DND-41 (cell line): ENCODE results near the gene ULBP2.

Experiments used
- CTCF ChIP-seq: IDR thresholded peaks from 2 replicates; pipeline ENCODE4 v1.5.1; 2012; ENCODE audit warnings: borderline replicate concordance, low read length, moderate library complexity, mild to moderate bottlenecking; ENCODE audit not compliant: poor library complexity, severe bottlenecking; ENCODE audit errors: extremely low read depth
- EZH2 ChIP-seq: IDR thresholded peaks from 3 replicates; pipeline ENCODE4 v1.6.1; 2012; ENCODE audit warnings: borderline replicate concordance, low read depth, mild to moderate bottlenecking, moderate library complexity, low read length, inconsistent platforms; ENCODE audit not compliant: severe bottlenecking

- TF ChIP-seq EZH2 (no peak), CTCF (no peak)
Observed at GRCh38 chr6:149931501-149931900, 10.3 kb upstream of the ULBP2 start.
